ENCODE results near the gene SYNJ2BP.

The SYNJ2BP gene

GRCh38 chr14:70391493-70392391 is 25.1 kb downstream of the SYNJ2BP start:
- no peak for FAIRE-seq

DNA sequence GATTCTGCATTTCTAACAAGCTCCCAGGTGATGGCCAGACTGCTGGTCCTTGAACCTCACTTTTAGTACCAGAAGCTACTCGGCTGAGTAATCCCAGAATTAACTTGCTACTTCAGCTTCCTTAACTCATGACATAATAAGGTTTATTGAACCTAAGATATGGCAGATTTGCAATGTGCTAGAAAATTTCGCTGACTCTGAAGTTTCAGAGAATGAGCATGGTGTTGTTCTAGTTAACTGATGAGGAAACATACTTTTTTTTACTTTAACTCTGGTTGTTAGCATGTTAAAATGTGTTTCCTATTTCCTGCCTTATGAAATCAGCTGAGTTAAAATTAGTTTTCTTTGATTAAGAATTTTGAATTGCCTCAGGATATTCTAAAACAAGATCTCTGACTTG is 34.4 kb downstream of the SYNJ2BP start:
- no peak for FAIRE-seq

DNA sequence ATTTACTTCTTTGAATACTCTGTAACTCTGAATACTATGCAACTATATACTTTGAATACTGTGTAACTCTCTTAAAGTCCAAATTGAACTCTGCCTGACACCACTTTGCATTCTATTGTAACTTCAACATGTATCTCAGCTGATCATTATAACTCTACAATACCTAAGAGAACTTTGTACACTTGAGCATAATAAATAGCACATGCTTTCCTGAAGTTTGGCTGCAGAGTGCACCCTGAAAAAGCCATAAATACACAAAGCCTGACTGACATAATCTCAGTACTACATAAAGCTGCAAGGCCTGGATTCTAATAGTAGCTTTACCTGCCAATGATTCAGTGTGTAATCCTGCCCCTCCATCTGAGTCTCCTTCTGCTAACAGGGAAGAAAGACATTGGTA is 36.1 kb downstream of the SYNJ2BP start:
- no peak for FAIRE-seq

GRCh38 chr14:70378696-70379095 is 38.2 kb downstream of the SYNJ2BP start:
- no peak for FAIRE-seq

Data from A204.1 (cell line).